NCI-H1694 treated with DMSO at 0.1 percent for 48 hours (cell line): ENCODE data around the gene LRRC26.
A peak's percentile ranks its signal among the peaks of the same experiment; 100 is the strongest.
"Not testable (repeated sequence)": the region's sequence is repeated elsewhere in the genome, so short reads cannot be mapped to it uniquely, and the experiment has no call there.

Experiments
- DNase-seq: peaks from one replicate; lab custom pipeline; 2025; lab: John Stamatoyannopoulos, UW

The LRRC26 gene

DNA sequence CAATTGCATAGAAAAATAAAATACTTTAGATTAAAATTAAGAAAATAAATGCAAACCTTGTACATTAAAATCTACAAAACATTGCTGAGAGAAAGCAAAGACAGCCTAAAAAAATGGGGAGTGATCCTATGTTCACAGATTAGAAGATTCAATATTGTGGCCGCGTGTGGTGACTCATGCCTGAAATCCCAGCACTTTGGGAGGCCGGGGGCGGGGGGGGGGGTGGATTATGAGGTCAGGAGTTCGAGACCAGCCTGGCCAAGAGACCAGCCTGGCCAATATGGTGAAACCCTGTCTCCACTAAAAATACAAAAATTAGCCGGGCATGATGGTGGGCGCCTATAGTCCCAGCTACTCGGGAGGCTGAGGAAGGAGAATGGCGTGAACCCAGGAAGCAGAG is 34.7 kb downstream of the LRRC26 start:
- not testable (repeated sequence) for DNase-seq

GRCh38 chr9:137134191-137134590 is 35.7 kb downstream of the LRRC26 start:
- DNase-seq: no peak

- DNase-seq: no peak
Observed at GRCh38 chr9:137130176-137130755, 39.6 kb downstream of the LRRC26 start.

DNA sequence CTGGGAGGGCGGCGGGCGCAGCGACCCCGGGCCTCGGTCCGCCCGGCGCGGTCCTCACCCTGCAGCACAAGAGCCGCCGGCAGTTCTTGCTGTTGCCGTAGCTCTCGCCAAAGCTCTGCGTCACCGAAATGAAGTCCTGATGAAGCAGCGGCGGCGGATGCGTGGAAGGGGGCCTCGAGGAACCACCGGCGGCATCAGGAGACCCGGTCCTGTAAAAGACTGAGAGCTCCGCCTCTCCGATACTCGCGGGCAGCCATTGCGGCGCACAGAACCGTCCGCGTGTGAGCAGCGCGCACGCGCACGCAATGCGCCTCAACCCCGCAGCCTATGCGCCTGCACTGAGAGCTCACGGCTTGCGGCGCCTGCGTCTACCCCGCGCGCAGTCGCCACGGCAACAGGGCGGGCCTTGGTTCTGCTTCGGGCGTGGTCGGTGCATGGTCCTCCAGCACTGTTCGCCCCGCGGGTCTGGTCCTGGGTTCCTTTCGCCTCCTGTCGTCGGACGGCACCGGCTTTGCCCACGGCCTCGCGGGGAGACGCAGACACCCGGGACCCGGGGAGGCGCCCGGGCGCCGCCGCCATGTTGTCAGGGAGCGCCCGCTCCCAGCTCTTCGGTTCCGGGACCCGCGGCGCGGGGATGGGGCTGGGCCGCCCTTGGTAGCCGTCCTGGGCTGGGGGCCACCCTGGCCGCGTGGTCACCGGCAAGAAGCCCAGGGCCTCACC is 40.2 kb downstream of the LRRC26 start:
- DNase-seq: peak; percentile 76

GRCh38 chr9:137128862-137129455 is 40.9 kb downstream of the LRRC26 start:
- no peak for DNase-seq

DNA sequence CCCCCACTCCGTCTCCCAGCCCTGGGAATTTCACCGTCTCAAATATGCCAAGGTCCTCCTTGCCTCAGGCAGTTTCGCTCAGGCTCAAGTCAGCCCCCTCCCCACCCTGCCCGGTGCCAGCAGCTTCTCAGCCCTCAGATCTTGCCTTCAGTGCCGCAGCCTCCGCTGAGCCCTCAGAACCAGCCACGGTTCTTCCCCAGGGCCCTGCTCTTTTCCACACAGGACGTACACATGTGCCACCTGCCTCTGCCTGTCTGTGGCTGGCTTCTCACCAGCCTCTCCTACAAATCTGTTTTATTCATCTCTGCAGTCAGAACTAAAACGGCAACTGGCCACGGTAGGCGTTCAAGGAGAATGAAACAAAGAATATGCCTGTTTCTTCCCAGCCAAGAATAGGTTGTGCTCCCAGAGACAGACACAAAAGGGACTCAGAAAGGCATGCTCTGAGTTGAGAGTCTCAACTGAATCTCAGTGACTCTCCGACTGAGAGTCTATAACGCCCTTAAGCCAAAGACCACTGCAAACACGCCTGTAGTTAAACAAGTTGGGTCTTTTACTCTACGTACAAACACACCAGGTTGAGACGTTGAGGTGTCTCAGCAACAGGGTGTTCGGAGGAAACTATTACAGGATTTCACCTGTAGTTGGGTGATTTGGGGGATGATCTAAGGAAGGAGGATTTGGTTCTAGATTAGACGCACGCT is 41.5 kb downstream of the LRRC26 start:
- no peak for DNase-seq

- DNase-seq: no peak
Observed at GRCh38 chr9:137127301-137128157, 42.3 kb downstream of the LRRC26 start.

DNA sequence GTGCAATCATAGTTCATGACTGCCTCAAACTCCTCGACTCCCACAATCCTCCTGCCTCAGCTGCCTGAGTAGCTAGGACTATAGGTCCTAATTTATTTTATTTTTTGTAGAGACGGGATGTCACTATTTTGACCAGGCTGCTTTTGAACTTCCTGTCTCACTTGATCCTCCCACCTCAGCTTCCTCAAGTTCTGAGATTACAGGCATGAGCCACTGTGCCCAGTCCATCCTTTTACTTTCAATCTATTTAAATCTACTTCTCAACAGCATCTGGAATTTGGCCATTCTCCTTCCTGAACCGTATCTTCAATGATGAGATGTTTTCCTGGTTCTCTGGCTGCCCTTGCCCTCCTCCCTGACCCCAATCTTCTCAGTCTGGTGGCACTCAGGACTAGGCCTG is 43.1 kb downstream of the LRRC26 start:
- DNase-seq: no peak

DNA sequence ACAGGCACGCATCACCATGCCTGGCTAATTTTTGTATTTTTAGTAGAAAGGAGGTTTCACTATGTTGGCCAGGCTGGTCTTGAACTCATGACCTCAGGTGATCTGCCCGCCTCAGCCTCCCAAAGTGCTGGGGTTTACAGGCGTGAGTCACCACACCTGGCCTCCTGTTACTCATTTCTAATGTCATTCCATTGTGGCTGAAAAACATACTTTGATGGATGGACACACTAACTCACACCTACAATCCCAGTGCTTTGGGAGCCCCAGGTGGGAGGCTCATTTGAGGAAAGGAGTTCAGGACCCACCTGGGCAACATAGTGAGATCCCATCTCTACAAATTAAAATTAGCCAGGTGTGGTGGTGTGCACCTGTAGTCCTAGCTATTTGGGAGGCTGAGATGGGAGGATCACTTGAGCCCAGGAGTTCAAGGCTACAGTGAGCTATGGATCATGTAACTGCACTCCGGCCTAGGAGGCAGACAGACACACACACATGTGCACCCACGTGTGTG is 45.8 kb downstream of the LRRC26 start:
- DNase-seq: not testable (repeated sequence)

GRCh38 chr9:137123468-137123837 is 46.4 kb downstream of the LRRC26 start:
- DNase-seq: no peak

- DNase-seq: not testable (repeated sequence)
Observed at GRCh38 chr9:137122796-137123467, 46.9 kb downstream of the LRRC26 start.

DNA sequence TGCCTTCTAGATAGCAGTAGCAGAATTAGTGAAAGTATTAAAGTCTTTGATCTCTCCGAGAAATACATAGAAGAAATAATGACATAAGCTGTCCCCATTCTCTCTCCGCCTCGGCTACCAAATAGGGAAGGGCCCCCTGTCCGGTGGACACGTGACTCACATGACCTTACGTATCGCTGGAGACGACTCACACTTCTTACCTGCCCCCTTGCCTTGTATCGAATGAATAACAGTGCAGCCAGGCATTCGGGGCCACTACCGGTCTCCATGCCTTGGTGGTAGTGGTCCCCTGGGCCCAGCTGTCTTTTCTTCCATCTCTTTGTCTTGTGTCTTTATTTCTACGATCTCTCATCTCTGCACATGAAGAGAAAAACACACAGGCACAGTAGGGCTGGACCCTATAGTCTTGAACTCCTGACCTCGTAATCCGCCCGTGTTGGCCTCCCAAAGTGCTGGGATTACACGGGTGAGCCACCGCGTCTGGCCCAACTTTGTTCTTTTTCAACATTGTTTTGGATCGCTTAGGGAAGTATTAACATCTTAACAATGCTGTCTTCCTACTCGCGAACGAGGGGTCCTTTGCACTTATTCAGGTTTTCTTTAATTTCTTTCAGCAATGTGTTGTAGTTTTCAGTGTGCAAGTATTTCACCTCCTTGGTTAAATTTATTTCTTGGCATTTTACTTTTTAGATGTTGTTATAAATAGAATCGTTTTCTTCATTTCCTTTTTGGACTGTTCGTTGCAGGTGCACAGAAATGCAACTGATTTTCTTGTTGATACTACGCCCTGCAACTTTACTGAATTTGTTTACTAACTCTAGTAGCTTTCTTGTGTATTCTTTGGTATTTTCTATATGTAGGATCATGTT is 47.7 kb downstream of the LRRC26 start:
- DNase-seq: not testable (repeated sequence)
